ENCODE data around the gene GADL1.

Gene GADL1

GRCh38 chr3:30753766-30754165 lies 140.7 kb downstream of the GADL1 start:
- DNase-seq: peak; percentile 26 to 53

GRCh38 chr3:30752970-30753369 lies 141.5 kb downstream of the GADL1 start:
- peak; percentile 75 to 78 for DNase-seq

GRCh38 chr3:30752491-30752890 lies 142.0 kb downstream of the GADL1 start:
- no peak for DNase-seq

GRCh38 chr3:30751610-30752299 lies 142.7 kb downstream of the GADL1 start:
- DNase-seq: peak; percentile 13 to 56

- no peak for DNase-seq
These were observed 143.5 kb downstream of the GADL1 start for GRCh38 chr3:30750967-30751366.

- no peak for DNase-seq
These were observed 145.2 kb downstream of the GADL1 start for GRCh38 chr3:30749230-30749629.

- DNase-seq: no peak
These were observed 146.6 kb downstream of the GADL1 start for GRCh38 chr3:30747771-30748281.

GRCh38 chr3:30743641-30744317 lies 150.7 kb downstream of the GADL1 start:
- DNase-seq: no peak

- no peak for DNase-seq
These were observed 151.5 kb downstream of the GADL1 start for GRCh38 chr3:30742796-30743619.

- DNase-seq: no peak
These were observed 152.6 kb downstream of the GADL1 start for GRCh38 chr3:30741889-30742288.

- no peak for DNase-seq
These were observed 155.9 kb downstream of the GADL1 start for GRCh38 chr3:30738605-30739004.

GRCh38 chr3:30737743-30738499 lies 156.5 kb downstream of the GADL1 start:
- no peak for DNase-seq

- DNase-seq: no peak
These were observed 160.8 kb downstream of the GADL1 start for GRCh38 chr3:30733696-30734095.

- no peak for DNase-seq
These were observed 161.3 kb downstream of the GADL1 start for GRCh38 chr3:30733209-30733608.

GRCh38 chr3:30730967-30731366 lies 163.5 kb downstream of the GADL1 start:
- DNase-seq: no peak

GRCh38 chr3:30729936-30730335 lies 164.5 kb downstream of the GADL1 start:
- DNase-seq: no peak

GRCh38 chr3:30729512-30729911 lies 164.9 kb downstream of the GADL1 start:
- no peak for DNase-seq

- no peak for DNase-seq
These were observed 166.3 kb downstream of the GADL1 start for GRCh38 chr3:30728143-30728542.

- DNase-seq: no peak
These were observed 169.6 kb downstream of the GADL1 start for GRCh38 chr3:30724863-30725262.

- DNase-seq: no peak
These were observed 171.2 kb downstream of the GADL1 start for GRCh38 chr3:30723211-30723610.

- DNase-seq: no peak
These were observed 173.2 kb downstream of the GADL1 start for GRCh38 chr3:30721314-30721634.

GRCh38 chr3:30720586-30721313 lies 173.7 kb downstream of the GADL1 start:
- DNase-seq: no peak
